ENCODE results near the gene STARD3. TPM values are rescaled to one million over a fixed set of nuclear protein-coding genes. Genes with fewer than 3 reads are reported as not detected.

The STARD3 gene
- total and polyA plus RNA-seq, 9 of the 15 experiments (the other 6 are each of a cell fraction or from before 2014, with no cell fraction given), result 0.63 to 87.0 (median 46.0) TPM

GRCh38 chr17:39687546-39688474, 50.9 kb downstream of the STARD3 start, which contains the start of gene PGAP3 (continued):
- no peak for TF ChIP-seq OTX1 (CRISPR knock-in tag; IDR thresholded peaks at IDR 0.05)
- TF ChIP-seq ZNF277 (CRISPR knock-in tag; IDR thresholded peaks at IDR 0.05; ENCODE audit: borderline replicate concordance), result no peak
- TF ChIP-seq GATAD2B (IDR thresholded peaks at IDR 0.05; ENCODE audit: borderline replicate concordance), result no peak
- TF ChIP-seq, protein P1, sequence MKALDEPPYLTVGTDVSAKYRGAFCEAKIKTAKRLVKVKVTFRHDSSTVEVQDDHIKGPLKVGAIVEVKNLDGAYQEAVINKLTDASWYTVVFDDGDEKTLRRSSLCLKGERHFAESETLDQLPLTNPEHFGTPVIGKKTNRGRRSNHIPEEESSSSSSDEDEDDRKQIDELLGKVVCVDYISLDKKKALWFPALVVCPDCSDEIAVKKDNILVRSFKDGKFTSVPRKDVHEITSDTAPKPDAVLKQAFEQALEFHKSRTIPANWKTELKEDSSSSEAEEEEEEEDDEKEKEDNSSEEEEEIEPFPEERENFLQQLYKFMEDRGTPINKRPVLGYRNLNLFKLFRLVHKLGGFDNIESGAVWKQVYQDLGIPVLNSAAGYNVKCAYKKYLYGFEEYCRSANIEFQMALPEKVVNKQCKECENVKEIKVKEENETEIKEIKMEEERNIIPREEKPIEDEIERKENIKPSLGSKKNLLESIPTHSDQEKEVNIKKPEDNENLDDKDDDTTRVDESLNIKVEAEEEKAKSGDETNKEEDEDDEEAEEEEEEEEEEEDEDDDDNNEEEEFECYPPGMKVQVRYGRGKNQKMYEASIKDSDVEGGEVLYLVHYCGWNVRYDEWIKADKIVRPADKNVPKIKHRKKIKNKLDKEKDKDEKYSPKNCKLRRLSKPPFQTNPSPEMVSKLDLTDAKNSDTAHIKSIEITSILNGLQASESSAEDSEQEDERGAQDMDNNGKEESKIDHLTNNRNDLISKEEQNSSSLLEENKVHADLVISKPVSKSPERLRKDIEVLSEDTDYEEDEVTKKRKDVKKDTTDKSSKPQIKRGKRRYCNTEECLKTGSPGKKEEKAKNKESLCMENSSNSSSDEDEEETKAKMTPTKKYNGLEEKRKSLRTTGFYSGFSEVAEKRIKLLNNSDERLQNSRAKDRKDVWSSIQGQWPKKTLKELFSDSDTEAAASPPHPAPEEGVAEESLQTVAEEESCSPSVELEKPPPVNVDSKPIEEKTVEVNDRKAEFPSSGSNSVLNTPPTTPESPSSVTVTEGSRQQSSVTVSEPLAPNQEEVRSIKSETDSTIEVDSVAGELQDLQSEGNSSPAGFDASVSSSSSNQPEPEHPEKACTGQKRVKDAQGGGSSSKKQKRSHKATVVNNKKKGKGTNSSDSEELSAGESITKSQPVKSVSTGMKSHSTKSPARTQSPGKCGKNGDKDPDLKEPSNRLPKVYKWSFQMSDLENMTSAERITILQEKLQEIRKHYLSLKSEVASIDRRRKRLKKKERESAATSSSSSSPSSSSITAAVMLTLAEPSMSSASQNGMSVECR (CRISPR knock-in tag; IDR thresholded peaks at IDR 0.05), result no peak
- peak; percentile 58; the same call in 1 of the 2 replicates for TF ChIP-seq MTA3 (IDR thresholded peaks at IDR 0.05; ENCODE audit: borderline replicate concordance)
- peak; percentile 75 for TF ChIP-seq POLR2AphosphoS5 (IDR thresholded peaks at IDR 0.05; ENCODE audit: control insufficient read depth, insufficient read depth, low read depth, low read length)
- TF ChIP-seq MBD1 (CRISPR knock-in tag; IDR thresholded peaks at IDR 0.05), result no peak
- TF ChIP-seq POLR2H (tag; IDR thresholded peaks at IDR 0.05; ENCODE audit: low read depth), result peak; percentile 77
- no peak for TF ChIP-seq TGIF2 (CRISPR knock-in tag; IDR thresholded peaks at IDR 0.05)
- no peak for TF ChIP-seq ZC3H8 (IDR thresholded peaks at IDR 0.05)
- peak in 1 of 2 experiments; percentile 75; a peak in 1 of 4 replicates for TF ChIP-seq KDM4B (IDR thresholded peaks at IDR 0.05; ENCODE audit: borderline replicate concordance in 2 of 2, low read depth in 1 of 2)
- TF ChIP-seq ILF3 (IDR thresholded peaks at IDR 0.05; ENCODE audit: borderline replicate concordance), result no peak
- no peak for TF ChIP-seq ZNF224 (CRISPR knock-in tag; IDR thresholded peaks at IDR 0.05)
- TF ChIP-seq ETS1 (conservative IDR thresholded peaks at IDR 0.05; ENCODE audit: control insufficient read depth, low read depth, low read length), result peak; percentile 35; the same call in 1 of the 2 replicates
- peak; percentile 78 for TF ChIP-seq SUPT5H (IDR thresholded peaks at IDR 0.05)
- TF ChIP-seq ZNF239 (CRISPR knock-in tag; IDR thresholded peaks at IDR 0.05), result no peak
- peak; percentile 99 for TF ChIP-seq GABPA (tag; conservative IDR thresholded peaks at IDR 0.05; ENCODE audit: low read depth)
- peak; percentile 85 for TF ChIP-seq ZSCAN29 (IDR thresholded peaks at IDR 0.05)
- no peak for TF ChIP-seq HNRNPK (IDR thresholded peaks at IDR 0.05; ENCODE audit: low read depth, low read length, poor library complexity, severe bottlenecking)
